Measurements from ENCODE around the gene ADH1B.

Gene ADH1B

GRCh38 chr4:99301376-99302164 is 19.6 kb downstream of the ADH1B start:
- Mint-ChIP-seq H3K4me3 (no peak overlapping the region), H3K36me3 (ENCODE audit: low read depth) (no peaks in the 10 kb centered on the region), H3K9me3 (peaks cover 18% of the 10 kb centered on the region), H3K27me3 (peaks cover 8% of the 10 kb centered on the region), H3K27ac (no peak overlapping the region), H3K4me1 (ENCODE audit: low read depth) (no peaks in the 10 kb centered on the region)
- no peak for DNase-seq

- Mint-ChIP-seq H3K9me3 (peaks cover 24% of the 10 kb centered on the region), H3K27me3 (peaks cover 5% of the 10 kb centered on the region), H3K4me1 (ENCODE audit: low read depth) (no peaks in the 10 kb centered on the region), H3K36me3 (ENCODE audit: low read depth) (no peaks in the 10 kb centered on the region), H3K27ac (no peak overlapping the region), H3K4me3 (no peak overlapping the region)
- DNase-seq, result no peak
Measured at GRCh38 chr4:99300934-99301333, 20.3 kb downstream of the ADH1B start.

- no peak overlapping the region for H3K27ac Mint-ChIP-seq
- no peak for DNase-seq
- H3K36me3 Mint-ChIP-seq (ENCODE audit: low read depth), result no peaks in the 10 kb centered on the region
Measured at GRCh38 chr4:99293357-99293756, 27.8 kb downstream of the ADH1B start.

GRCh38 chr4:99290848-99291786 is 30.1 kb downstream of the ADH1B start, which contains the start of gene ADH1A:
TSS of gene ADH1A (minus strand) at chr4:99290985. CDS start at chr4:99290914, 71 bp downstream.
- H3K36me3 Mint-ChIP-seq (ENCODE audit: low read depth), result no peaks in the 10 kb centered on the region
- no peaks in the 10 kb centered on the region for H3K4me1 Mint-ChIP-seq (ENCODE audit: low read depth)
- H3K9me3 Mint-ChIP-seq, result peaks cover 13% of the 10 kb centered on the region
- H3K4me3 Mint-ChIP-seq, result no peak within 1 kb of the TSS
- no peak within 1 kb of the TSS for H3K27ac Mint-ChIP-seq
- peaks cover 8% of the 10 kb centered on the region for H3K27me3 Mint-ChIP-seq
- DNase-seq, result no peak

More at GRCh38 chr4:99293357-99293756, 27.8 kb downstream of the ADH1B start:
- no peak overlapping the region for H3K4me3 Mint-ChIP-seq
- H3K4me1 Mint-ChIP-seq (ENCODE audit: low read depth), result no peaks in the 10 kb centered on the region
- peaks cover 6% of the 10 kb centered on the region for H3K27me3 Mint-ChIP-seq
- peaks cover 27% of the 10 kb centered on the region for H3K9me3 Mint-ChIP-seq

GRCh38 chr4:99285387-99285786 is 35.8 kb downstream of the ADH1B start:
- no peak overlapping the region for H3K4me3 Mint-ChIP-seq
- H3K4me1 Mint-ChIP-seq (ENCODE audit: low read depth), result no peaks in the 10 kb centered on the region
- no peak overlapping the region for H3K27ac Mint-ChIP-seq
- peaks cover 7% of the 10 kb centered on the region for H3K27me3 Mint-ChIP-seq
- H3K9me3 Mint-ChIP-seq, result no peaks in the 10 kb centered on the region
- no peaks in the 10 kb centered on the region for H3K36me3 Mint-ChIP-seq (ENCODE audit: low read depth)
- DNase-seq, result no peak

GRCh38 chr4:99282731-99283130 is 38.5 kb downstream of the ADH1B start:
- Mint-ChIP-seq H3K36me3 (ENCODE audit: low read depth) (no peaks in the 10 kb centered on the region), H3K27me3 (peaks cover 11% of the 10 kb centered on the region), H3K4me1 (ENCODE audit: low read depth) (no peaks in the 10 kb centered on the region), H3K4me3 (no peak overlapping the region), H3K27ac (no peak overlapping the region), H3K9me3 (no peaks in the 10 kb centered on the region)
- DNase-seq, result no peak

- Mint-ChIP-seq H3K27me3 (peaks cover 9% of the 10 kb centered on the region), H3K27ac (no peak overlapping the region), H3K4me1 (ENCODE audit: low read depth) (no peaks in the 10 kb centered on the region), H3K4me3 (no peak overlapping the region), H3K9me3 (no peaks in the 10 kb centered on the region), H3K36me3 (ENCODE audit: low read depth) (no peaks in the 10 kb centered on the region)
- no peak for DNase-seq
Measured at GRCh38 chr4:99281261-99281660, 39.9 kb downstream of the ADH1B start.

- no peaks in the 10 kb centered on the region for H3K36me3 Mint-ChIP-seq (ENCODE audit: low read depth)
- no peak overlapping the region for H3K27ac Mint-ChIP-seq
- no peak overlapping the region for H3K4me3 Mint-ChIP-seq
- no peaks in the 10 kb centered on the region for H3K9me3 Mint-ChIP-seq
- H3K27me3 Mint-ChIP-seq, result peaks cover 4% of the 10 kb centered on the region
- no peak for DNase-seq
- no peaks in the 10 kb centered on the region for H3K4me1 Mint-ChIP-seq (ENCODE audit: low read depth)
Measured at GRCh38 chr4:99276417-99276816, 44.8 kb downstream of the ADH1B start.

GRCh38 chr4:99275885-99276284 is 45.3 kb downstream of the ADH1B start:
- no peaks in the 10 kb centered on the region for H3K9me3 Mint-ChIP-seq
- no peak overlapping the region for H3K4me3 Mint-ChIP-seq
- H3K27me3 Mint-ChIP-seq, result peaks cover 4% of the 10 kb centered on the region
- no peak overlapping the region for H3K27ac Mint-ChIP-seq
- no peaks in the 10 kb centered on the region for H3K36me3 Mint-ChIP-seq (ENCODE audit: low read depth)
- DNase-seq, result no peak
- no peaks in the 10 kb centered on the region for H3K4me1 Mint-ChIP-seq (ENCODE audit: low read depth)

GRCh38 chr4:99275050-99275449 is 46.2 kb downstream of the ADH1B start:
- no peak overlapping the region for H3K4me3 Mint-ChIP-seq
- no peak for DNase-seq
- H3K27me3 Mint-ChIP-seq, result peaks cover 2% of the 10 kb centered on the region
- no peak overlapping the region for H3K27ac Mint-ChIP-seq
- H3K36me3 Mint-ChIP-seq (ENCODE audit: low read depth), result no peaks in the 10 kb centered on the region
- H3K9me3 Mint-ChIP-seq, result no peaks in the 10 kb centered on the region
- no peaks in the 10 kb centered on the region for H3K4me1 Mint-ChIP-seq (ENCODE audit: low read depth)

GRCh38 chr4:99273704-99274103 is 47.5 kb downstream of the ADH1B start:
- no peaks in the 10 kb centered on the region for H3K9me3 Mint-ChIP-seq
- H3K4me1 Mint-ChIP-seq (ENCODE audit: low read depth), result no peaks in the 10 kb centered on the region
- H3K27me3 Mint-ChIP-seq, result no peaks in the 10 kb centered on the region
- H3K36me3 Mint-ChIP-seq (ENCODE audit: low read depth), result no peaks in the 10 kb centered on the region
- no peak overlapping the region for H3K27ac Mint-ChIP-seq
- no peak overlapping the region for H3K4me3 Mint-ChIP-seq
- no peak for DNase-seq

- peaks cover 3% of the 10 kb centered on the region for H3K27me3 Mint-ChIP-seq
- peaks cover 13% of the 10 kb centered on the region for H3K9me3 Mint-ChIP-seq
- H3K4me1 Mint-ChIP-seq (ENCODE audit: low read depth), result no peaks in the 10 kb centered on the region
- no peak overlapping the region for H3K27ac Mint-ChIP-seq
- no peak for DNase-seq
- no peak overlapping the region for H3K4me3 Mint-ChIP-seq
- no peaks in the 10 kb centered on the region for H3K36me3 Mint-ChIP-seq (ENCODE audit: low read depth)
Measured at GRCh38 chr4:99264927-99265326, 56.3 kb downstream of the ADH1B start.
